Duodenal mucosa (tissue), 2 donors: ENCODE measurements around the gene MRPS10.
"Not testable (repeated sequence)": the region's sequence is repeated elsewhere in the genome, so short reads cannot be mapped to it uniquely, and the experiment has no call there.

Experiments
- H3K27ac ChIP-seq: one replicate; pipeline ENCODE4 v1.7.0; 2013; ENCODE audit warnings: low read depth, low read length
- H3K27me3 ChIP-seq, 2 donors: one replicate each; pipeline ENCODE4 v1.7.0; 2013; ENCODE audit warnings: low read length in 2 of 2, control low read depth in 1 of 2; ENCODE audit not compliant: insufficient read depth in 2 of 2, control insufficient read depth in 1 of 2
- H3K36me3 ChIP-seq, 2 donors: one replicate each; pipeline ENCODE4 v1.7.0; 2013; ENCODE audit warnings: low read length in 2 of 2, control low read depth in 1 of 2; ENCODE audit not compliant: insufficient read depth in 2 of 2, control insufficient read depth in 1 of 2
- H3K4me1 ChIP-seq, 2 donors: one replicate each; pipeline ENCODE4 v1.7.0; 2013; ENCODE audit warnings: low read length in 2 of 2, control low read depth in 1 of 2; ENCODE audit not compliant: insufficient read depth in 2 of 2, control insufficient read depth in 1 of 2
- H3K4me3 ChIP-seq, 2 donors: one replicate each; pipeline ENCODE4 v1.7.0; 2013; ENCODE audit warnings: low read length in 2 of 2, low read depth in 1 of 2
- H3K9ac ChIP-seq, 2 donors: one replicate each; pipeline ENCODE4 v1.7.0; 2013; ENCODE audit warnings: low read length in 2 of 2, low read depth in 1 of 2
- H3K9me3 ChIP-seq, 2 donors: one replicate each; pipeline ENCODE4 v1.7.0; 2013; ENCODE audit warnings: low read length in 2 of 2, control low read depth in 1 of 2; ENCODE audit not compliant: control insufficient read depth in 1 of 2

MRPS10 gene

GRCh38 chr6:42199106-42199981, 18.3 kb downstream of the MRPS10 start:
- H3K36me3 ChIP-seq, result no peaks in the 10 kb centered on the region
- H3K27ac ChIP-seq, result no peak overlapping the region
- H3K9ac ChIP-seq, result no peak overlapping the region
- H3K27me3 ChIP-seq, result no peaks in the 10 kb centered on the region
- H3K9me3 ChIP-seq, result peaks cover 0 to 3% of the 10 kb centered on the region in 2 donors
- H3K4me1 ChIP-seq, result peaks cover 9 to 15% of the 10 kb centered on the region in 2 donors
- H3K4me3 ChIP-seq, result no peak overlapping the region

GRCh38 chr6:42197555-42198362, 19.9 kb downstream of the MRPS10 start:
- no peak overlapping the region for H3K4me3 ChIP-seq

GRCh38 chr6:42195415-42195814, 22.2 kb downstream of the MRPS10 start:
- no peak overlapping the region for H3K9ac ChIP-seq
- no peaks in the 10 kb centered on the region for H3K27me3 ChIP-seq
- no peak overlapping the region for H3K4me3 ChIP-seq
- H3K27ac ChIP-seq, result no peak overlapping the region
- peaks cover 0 to 3% of the 10 kb centered on the region in 2 donors for H3K9me3 ChIP-seq
- no peaks in the 10 kb centered on the region for H3K36me3 ChIP-seq
- peaks cover 9 to 10% of the 10 kb centered on the region in 2 donors for H3K4me1 ChIP-seq

More at GRCh38 chr6:42197555-42198362, 19.9 kb downstream of the MRPS10 start:
- Histone ChIP-seq H3K27me3 (no peaks in the 10 kb centered on the region), H3K27ac (no peak overlapping the region), H3K36me3 (no peaks in the 10 kb centered on the region), H3K9ac (no peak overlapping the region), H3K9me3 (peaks cover 0 to 3% of the 10 kb centered on the region in 2 donors), H3K4me1 (peaks cover 9 to 15% of the 10 kb centered on the region in 2 donors)

GRCh38 chr6:42194056-42194455, 23.6 kb downstream of the MRPS10 start:
- peaks cover 9 to 10% of the 10 kb centered on the region in 2 donors for H3K4me1 ChIP-seq
- no peak overlapping the region for H3K27ac ChIP-seq
- H3K27me3 ChIP-seq, result no peaks in the 10 kb centered on the region
- H3K9ac ChIP-seq, result no peak overlapping the region
- no peaks in the 10 kb centered on the region for H3K36me3 ChIP-seq
- no peaks in the 10 kb centered on the region for H3K9me3 ChIP-seq
- no peak overlapping the region for H3K4me3 ChIP-seq

GRCh38 chr6:42193491-42193894, 24.2 kb downstream of the MRPS10 start:
- H3K9me3 ChIP-seq, result no peaks in the 10 kb centered on the region
- H3K4me3 ChIP-seq, result no peak overlapping the region

GRCh38 chr6:42192385-42192784, 25.3 kb downstream of the MRPS10 start:
- H3K4me3 ChIP-seq, H3K27ac ChIP-seq, H3K9me3 ChIP-seq, H3K9ac ChIP-seq, H3K27me3 ChIP-seq, H3K4me1 ChIP-seq, H3K36me3 ChIP-seq: not testable (repeated sequence)

More at GRCh38 chr6:42193491-42193894, 24.2 kb downstream of the MRPS10 start:
- Histone ChIP-seq H3K4me1 (peaks cover 9 to 10% of the 10 kb centered on the region in 2 donors), H3K27ac (no peak overlapping the region), H3K9ac (no peak overlapping the region), H3K27me3 (no peaks in the 10 kb centered on the region), H3K36me3 (no peaks in the 10 kb centered on the region)

- Histone ChIP-seq H3K27me3 (no peaks in the 10 kb centered on the region), H3K27ac (no peak overlapping the region), H3K4me1 (no peaks in the 10 kb centered on the region)
Observed at GRCh38 chr6:42190554-42191183, 27.0 kb downstream of the MRPS10 start.

GRCh38 chr6:42188406-42188805, 29.3 kb downstream of the MRPS10 start:
- no peaks in the 10 kb centered on the region for H3K27me3 ChIP-seq

More at GRCh38 chr6:42190554-42191183, 27.0 kb downstream of the MRPS10 start:
- Histone ChIP-seq H3K9me3 (no peaks in the 10 kb centered on the region), H3K4me3 (no peak overlapping the region), H3K9ac (no peak overlapping the region), H3K36me3 (no peaks in the 10 kb centered on the region)

GRCh38 chr6:42185597-42185996, 32.1 kb downstream of the MRPS10 start:
- Histone ChIP-seq H3K9me3 (no peaks in the 10 kb centered on the region), H3K9ac (no peak overlapping the region), H3K4me1 (no peaks in the 10 kb centered on the region), H3K36me3 (no peaks in the 10 kb centered on the region), H3K27me3 (no peaks in the 10 kb centered on the region), H3K27ac (no peak overlapping the region), H3K4me3 (no peak overlapping the region)

More at GRCh38 chr6:42188406-42188805, 29.3 kb downstream of the MRPS10 start:
- H3K9ac ChIP-seq, result no peak overlapping the region
- no peak overlapping the region for H3K4me3 ChIP-seq
- H3K9me3 ChIP-seq, result no peaks in the 10 kb centered on the region
- H3K36me3 ChIP-seq, result no peaks in the 10 kb centered on the region
- H3K4me1 ChIP-seq, result no peaks in the 10 kb centered on the region
- H3K27ac ChIP-seq, result no peak overlapping the region
